HG03342 (cell line): ENCODE results near the gene TBX15.

Experiments
- ATAC-seq: cut with Tn5 transposase; IDR thresholded peaks from one replicate; pipeline ENCODE4 v1.9.1; 2021; ENCODE audit warnings: mild to moderate bottlenecking, moderate library complexity; ENCODE audit not compliant: unreplicated experiment

Gene TBX15

DNA sequence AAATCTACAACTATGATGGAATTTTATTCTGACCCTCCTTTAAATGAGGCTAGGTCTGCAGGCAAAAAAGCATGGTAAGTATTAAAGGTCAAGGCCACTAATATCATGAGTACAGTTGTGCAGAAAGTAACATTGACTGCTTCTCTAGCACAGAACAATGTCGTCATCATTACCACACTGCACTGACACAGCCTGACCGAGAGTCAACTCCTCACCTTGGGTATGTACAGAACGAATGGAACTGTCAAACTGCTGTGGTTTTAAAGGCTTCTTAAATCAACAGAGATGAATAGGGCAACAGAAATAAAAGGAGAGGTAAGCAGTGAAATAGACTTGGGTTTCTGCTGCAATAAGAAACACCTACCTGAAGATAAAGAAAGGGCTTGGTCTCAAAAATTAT, 88.8 kb downstream of the TBX15 start:
- no peak for ATAC-seq

GRCh38 chr1:118898712-118899111, 89.4 kb downstream of the TBX15 start:
- ATAC-seq, result no peak

DNA sequence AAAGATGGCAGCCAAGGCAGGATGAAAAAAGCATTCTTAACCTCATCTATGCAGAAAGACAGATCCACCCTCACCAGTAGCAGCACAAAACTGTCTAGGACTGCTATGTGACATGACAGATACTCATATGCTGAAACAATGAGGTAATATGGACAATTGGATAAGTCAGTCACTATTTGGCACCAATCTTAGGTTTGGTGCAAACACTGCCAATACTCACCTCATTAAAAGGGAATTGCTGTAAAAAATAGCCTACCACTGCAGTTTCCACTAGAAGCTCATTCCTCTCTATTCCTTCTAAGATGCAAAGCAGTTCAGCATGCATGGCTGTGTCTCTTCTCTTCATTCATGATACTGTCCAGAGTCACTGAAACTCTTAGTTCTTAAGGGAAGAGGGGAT, 91.7 kb downstream of the TBX15 start:
- no peak for ATAC-seq

DNA sequence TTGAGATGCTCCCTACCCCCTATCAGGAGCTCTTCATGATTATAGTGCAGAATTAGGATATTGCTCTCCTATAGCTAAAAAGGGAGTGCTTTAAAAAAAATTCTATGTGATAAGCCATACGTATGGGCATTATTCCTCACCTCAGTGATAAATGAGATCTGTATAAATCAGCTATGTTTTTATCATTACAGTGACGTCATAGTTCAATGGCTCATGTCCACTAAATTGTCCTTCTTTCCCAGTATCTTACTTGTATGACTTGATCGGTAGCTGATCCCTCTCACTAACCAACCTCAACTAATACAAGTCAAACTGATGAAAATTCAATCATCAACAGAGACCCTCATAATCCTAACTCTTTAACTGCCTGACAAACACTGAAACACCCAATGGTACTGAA, 93.3 kb downstream of the TBX15 start:
- ATAC-seq, result no peak

DNA sequence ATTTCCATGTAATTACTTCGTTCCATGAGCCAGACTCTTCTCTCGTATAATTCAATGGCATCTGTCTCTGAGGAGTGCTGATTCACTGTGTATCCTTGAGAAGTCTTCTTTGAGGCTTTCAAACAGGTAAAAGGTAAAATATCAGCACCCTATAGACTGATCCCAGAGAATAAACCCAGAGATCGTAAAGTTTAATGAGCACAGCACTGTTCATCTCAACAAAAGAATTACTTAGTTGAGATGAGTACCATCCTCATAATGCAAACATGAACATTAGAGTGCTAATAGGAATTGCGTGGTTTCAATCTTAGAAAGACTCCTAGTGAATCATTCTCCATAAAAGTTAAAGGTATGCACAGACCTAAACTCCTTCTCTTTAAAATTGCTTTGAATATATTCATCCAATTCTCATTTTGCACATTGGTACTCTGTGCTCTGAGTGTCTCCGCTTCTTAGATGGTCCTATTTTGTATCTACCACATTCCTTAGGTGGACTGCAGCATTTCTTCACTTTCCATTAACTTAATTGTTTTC, 97.2 kb downstream of the TBX15 start:
- no peak for ATAC-seq

- ATAC-seq, result no peak
Observed at GRCh38 chr1:118884946-118885345, 103.2 kb downstream of the TBX15 start.

DNA sequence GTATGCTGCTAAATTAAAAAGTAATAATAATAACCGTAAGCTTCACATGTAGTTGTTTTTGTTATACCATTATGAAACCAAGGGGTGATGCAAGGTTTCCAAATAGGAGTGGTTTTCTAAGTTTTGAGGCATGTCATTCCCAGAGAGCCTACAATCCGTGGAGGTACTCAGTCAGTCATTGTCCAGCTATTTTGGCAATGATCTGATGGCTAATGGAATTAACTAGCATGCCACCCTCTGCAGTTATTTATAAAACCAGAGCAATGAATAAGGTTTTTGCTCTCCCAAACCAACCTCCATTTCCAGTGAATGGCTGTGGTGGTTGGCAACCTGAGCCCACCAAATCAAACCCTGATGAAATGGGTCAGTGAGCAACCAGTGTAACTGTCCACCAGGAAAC, 106.4 kb downstream of the TBX15 start:
- no peak for ATAC-seq

GRCh38 chr1:118878661-118879060, 109.5 kb downstream of the TBX15 start:
- ATAC-seq, result no peak

DNA sequence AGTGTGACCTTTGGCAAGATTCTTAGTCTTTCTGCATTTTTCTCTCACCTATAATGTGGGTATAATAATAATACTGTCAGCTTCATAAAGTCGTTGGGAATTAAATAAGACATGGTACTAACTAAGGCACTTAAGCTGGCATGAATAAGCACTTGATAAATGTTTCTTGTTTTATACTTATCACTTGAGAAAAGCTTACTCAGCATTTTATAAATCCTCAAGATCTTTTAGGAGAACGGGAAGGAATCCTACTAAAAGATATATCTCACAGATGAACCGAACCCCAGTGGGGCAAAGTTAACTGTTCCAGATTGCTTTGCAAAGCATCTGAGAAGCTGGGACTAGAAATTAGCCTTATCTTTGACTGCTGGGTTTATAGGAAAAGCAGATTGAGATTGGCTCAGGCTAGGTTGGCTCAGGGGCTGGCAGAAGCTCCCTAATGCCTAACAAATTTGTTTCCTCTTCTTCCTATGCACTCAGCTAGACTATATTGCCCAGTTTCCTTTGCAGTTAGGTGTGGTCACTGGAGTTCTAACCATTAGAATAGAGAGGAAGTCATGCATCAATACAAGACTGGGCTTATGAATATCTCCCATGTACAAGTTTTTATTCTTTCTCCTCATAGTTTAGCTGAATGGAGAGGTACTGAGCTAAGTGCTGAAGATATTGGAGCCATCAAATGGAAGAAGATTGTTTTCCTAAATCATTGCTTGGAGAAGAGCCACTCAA, 110.3 kb downstream of the TBX15 start:
- no peak for ATAC-seq

GRCh38 chr1:118871582-118872171, 116.5 kb downstream of the TBX15 start:
- no peak for ATAC-seq

DNA sequence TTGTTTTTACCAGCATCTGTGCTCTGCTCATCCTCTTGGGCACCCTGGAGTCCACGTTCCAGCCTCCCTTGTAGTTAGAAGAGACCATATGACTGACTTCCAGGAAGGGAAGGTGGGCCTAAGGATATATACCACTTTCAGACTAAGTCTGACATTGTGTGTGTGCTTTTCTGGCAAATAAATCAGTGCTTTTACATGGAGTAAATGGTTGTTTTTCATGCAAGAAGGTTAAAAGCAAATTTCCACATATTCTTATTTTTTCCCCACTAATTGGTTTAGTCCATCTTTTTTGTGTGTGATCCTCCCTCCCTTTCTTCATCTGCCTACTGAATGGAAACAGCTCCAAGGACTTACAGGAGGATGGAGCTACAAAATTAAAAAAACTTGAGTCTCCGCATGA, 119.8 kb downstream of the TBX15 start:
- ATAC-seq, result no peak

DNA sequence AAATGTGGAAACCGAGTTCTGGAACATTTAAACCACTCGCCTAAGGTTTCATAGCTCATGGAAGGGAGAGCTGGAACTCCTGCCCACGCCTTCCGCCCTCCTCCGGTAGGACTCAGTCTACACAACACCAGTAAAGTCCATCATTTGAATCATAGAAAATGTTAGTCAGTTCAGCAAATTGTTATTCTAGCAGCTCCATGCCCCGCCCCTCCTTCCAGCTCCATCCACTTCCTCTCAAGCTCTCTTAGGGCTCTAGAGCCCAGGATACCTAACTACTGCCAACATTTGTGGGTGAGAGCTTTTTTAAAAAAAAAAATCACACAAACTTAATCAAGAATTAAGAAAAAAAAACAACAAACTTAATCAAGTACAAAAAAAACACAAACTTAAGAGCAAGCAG, 121.8 kb downstream of the TBX15 start:
- no peak for ATAC-seq

DNA sequence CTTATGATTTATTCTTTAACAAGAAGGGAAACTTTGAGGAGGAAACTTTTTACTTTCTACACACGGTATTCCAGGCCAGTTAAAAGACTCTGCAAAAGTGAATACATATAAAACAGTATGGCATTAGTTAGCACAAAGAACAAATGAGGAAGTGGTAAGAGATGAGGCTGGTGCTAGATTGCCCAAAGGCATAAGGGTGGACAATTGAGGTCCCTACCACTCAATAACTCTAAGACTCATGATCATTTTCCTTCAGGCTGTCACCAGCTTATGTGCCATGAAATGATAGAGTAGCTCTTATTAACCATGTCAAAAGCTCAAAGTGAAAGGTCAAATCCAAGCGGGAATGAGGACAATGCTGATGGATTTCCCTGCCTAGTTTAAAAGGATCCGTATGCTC, 124.5 kb downstream of the TBX15 start:
- ATAC-seq, result no peak

DNA sequence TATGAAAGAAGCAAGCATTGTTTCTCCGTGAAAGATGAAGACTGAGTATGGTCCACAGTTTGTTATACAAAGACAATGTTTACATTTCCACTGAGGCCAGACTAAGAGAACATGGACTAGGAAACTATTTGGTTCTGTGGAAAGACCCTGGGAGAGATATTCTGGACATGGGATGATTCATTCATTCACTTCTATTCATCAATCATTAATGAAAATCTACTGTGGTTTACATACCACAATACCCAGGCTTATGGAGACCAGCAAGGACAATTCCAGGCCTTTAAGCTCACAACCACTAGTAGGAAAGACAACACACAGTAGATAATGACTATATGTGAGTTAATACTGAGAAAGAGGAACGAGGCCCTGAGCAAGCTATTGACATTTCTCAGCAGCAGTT, 125.4 kb downstream of the TBX15 start:
- ATAC-seq, result peak; percentile 71

DNA sequence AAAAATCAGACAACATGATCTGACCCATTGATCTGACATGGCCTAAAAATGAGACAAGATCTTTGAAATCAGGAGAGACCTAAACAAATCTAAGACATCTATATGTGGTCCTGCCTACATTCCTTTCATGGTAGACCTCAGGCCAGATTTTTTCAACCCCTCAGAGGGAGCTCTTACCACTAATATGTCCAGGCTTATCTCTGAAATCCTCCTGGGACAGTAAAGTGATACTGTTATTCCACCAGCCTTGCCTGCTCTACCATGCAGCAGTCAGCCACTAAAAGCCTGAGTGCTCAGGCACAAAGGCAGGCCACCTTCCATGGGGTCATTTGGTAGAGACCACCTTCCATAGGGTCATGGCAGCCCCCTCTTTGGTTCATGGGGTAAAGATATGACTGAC, 126.9 kb downstream of the TBX15 start:
- ATAC-seq, result no peak

- no peak for ATAC-seq
Observed at GRCh38 chr1:118859999-118860398, 128.1 kb downstream of the TBX15 start.

- no peak for ATAC-seq
Observed at GRCh38 chr1:118846443-118846842, 141.7 kb downstream of the TBX15 start.

- ATAC-seq, result no peak
Observed at GRCh38 chr1:118842452-118843201, 145.5 kb downstream of the TBX15 start.

DNA sequence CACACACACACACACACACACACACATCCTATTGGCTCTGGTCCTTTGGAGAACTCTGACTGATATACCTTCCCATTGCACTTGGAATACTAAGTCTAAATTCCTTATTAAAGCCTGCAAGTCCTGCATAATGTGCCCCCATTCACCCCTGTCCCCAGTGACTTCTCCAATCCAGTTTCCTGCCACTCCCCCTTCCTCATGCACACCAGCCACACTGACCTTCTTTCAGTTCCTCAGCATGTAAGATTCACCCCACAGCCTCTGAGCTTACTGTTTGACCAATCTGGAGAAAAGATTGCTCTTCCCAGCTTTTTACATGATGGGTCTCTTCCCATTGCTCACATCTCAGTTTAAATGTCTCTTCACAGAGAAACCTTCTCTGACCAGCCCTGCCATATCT, 146.6 kb downstream of the TBX15 start:
- no peak for ATAC-seq
